Cardiac muscle cell (in vitro differentiated cells and primary cell): ENCODE measurements around the gene UGT1A8. TPM values are rescaled to one million over a fixed set of nuclear protein-coding genes. Genes with fewer than 3 reads are reported as not detected.
"Not testable (repeated sequence)": the region's sequence is repeated elsewhere in the genome, so short reads cannot be mapped to it uniquely, and the experiment has no call there.

ENCODE experiments used
- DNase-seq, 2 donors: peaks; one replicate each; pipeline versions ENCODE4 v3.0.0 to v3.0.0-alpha.2; 2010 to 2017; ENCODE audit warnings: low read depth in 1 of 2, low spot score in 1 of 2
- H3K27ac ChIP-seq: fragments of 200-600 bp; sonication (generic); 2 replicates; pipeline ENCODE4 v1.5.1; 2016
- H3K27me3 ChIP-seq: fragments of 200-600 bp; sonication (generic); 2 replicates; pipeline ENCODE4 v1.6.0; 2016; ENCODE audit warnings: control low read depth
- H3K36me3 ChIP-seq: fragments of 200-600 bp; sonication (generic); 2 replicates; pipeline ENCODE4 v1.5.1; 2016; ENCODE audit warnings: control low read depth
- H3K4me1 ChIP-seq: fragments of 200-600 bp; sonication (generic); 2 replicates; pipeline ENCODE4 v1.8.1; 2017; ENCODE audit warnings: low read depth, mild to moderate bottlenecking, mixed run types
- H3K4me3 ChIP-seq: fragments of 200-600 bp; sonication (generic); 2 replicates; pipeline ENCODE4 v1.5.1; 2016; ENCODE audit warnings: mild to moderate bottlenecking
- H3K9me3 ChIP-seq: fragments of 200-600 bp; sonication (generic); 2 replicates; pipeline ENCODE4 v1.5.1; 2017; ENCODE audit warnings: low read depth, mild to moderate bottlenecking, control low read depth
- polyA plus RNA-seq: library from polyadenylated mRNA; unstranded; fragments of >200 nt; fragmentation: Nextera tagmentation; extraction: Ambion mirVana; gene quantifications from 2 replicates; pipeline ENCODE4 v1.2.1, GENCODE V29; 2016
- total RNA-seq: library from RNA; depleted of rRNA; stranded (reverse); fragments of >200 nt; gene quantifications from 2 replicates; pipeline ENCODE4 v1.2.3, GENCODE V29; 2016
- TF ChIP-seq, protein P1 (sequence below): IDR thresholded peaks from 2 replicates; pipeline ENCODE4 v1.5.1; 2012; ENCODE audit warnings: low read depth, mild to moderate bottlenecking, low read length

The UGT1A8 gene
- total and polyA plus RNA-seq, 2 experiments from 2014 or later, result not detected

DNA sequence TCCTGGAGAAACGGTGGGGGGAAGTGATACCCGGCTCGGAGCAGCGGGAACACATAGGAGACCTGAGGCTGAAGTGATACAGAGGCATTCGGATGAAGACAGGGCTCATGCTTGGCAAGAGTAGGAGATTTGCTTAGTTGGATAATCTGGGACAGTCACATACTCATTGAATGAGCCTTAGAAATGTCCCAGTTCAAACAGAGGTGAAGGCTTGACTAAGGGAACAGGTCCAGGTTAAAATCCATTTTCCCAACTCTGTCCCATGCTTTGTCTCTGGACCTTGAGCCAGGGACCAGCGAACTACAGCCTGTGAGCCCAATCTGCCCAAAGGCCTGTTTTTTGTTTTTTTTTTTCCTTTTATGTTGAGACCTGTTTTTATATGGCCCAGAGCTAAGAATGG is 76.5 kb downstream of the UGT1A8 start:
- H3K36me3 ChIP-seq, result no peaks in the 10 kb centered on the region
- H3K27ac ChIP-seq, result no peak overlapping the region
- TF ChIP-seq, protein P1, sequence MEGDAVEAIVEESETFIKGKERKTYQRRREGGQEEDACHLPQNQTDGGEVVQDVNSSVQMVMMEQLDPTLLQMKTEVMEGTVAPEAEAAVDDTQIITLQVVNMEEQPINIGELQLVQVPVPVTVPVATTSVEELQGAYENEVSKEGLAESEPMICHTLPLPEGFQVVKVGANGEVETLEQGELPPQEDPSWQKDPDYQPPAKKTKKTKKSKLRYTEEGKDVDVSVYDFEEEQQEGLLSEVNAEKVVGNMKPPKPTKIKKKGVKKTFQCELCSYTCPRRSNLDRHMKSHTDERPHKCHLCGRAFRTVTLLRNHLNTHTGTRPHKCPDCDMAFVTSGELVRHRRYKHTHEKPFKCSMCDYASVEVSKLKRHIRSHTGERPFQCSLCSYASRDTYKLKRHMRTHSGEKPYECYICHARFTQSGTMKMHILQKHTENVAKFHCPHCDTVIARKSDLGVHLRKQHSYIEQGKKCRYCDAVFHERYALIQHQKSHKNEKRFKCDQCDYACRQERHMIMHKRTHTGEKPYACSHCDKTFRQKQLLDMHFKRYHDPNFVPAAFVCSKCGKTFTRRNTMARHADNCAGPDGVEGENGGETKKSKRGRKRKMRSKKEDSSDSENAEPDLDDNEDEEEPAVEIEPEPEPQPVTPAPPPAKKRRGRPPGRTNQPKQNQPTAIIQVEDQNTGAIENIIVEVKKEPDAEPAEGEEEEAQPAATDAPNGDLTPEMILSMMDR, result no peak

DNA sequence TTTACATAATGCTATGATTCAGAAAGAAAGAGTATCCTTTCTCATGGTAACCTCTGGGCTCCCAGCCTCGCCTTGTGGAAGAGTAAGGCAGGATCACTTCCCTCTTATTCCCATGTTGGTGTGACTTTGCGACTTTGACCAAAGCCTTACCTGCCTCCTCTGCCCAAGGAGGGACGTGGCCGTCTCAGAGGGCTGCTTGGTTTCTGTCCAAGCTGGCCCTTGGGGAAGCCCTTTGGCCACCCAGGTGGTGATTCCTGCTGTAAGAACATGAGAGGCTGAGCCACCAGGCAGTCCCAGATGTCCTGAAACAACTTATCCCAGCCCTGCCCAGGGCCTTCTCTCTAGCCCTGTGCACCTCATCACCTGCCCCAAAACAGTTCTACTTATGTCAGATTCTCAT is 81.3 kb downstream of the UGT1A8 start:
- H3K36me3 ChIP-seq, result no peaks in the 10 kb centered on the region
- H3K4me1 ChIP-seq, result peaks cover 3% of the 10 kb centered on the region
- no peak overlapping the region for H3K27ac ChIP-seq
- TF ChIP-seq, protein P1, result no peak
- no peak for DNase-seq
- no peaks in the 10 kb centered on the region for H3K27me3 ChIP-seq
- H3K4me3 ChIP-seq, result no peak overlapping the region
- no peaks in the 10 kb centered on the region for H3K9me3 ChIP-seq

More for the DNA sequence above, 76.5 kb downstream of the UGT1A8 start:
- Histone ChIP-seq H3K4me3 (no peak overlapping the region), H3K27me3 (no peaks in the 10 kb centered on the region), H3K4me1 (no peaks in the 10 kb centered on the region), H3K9me3 (no peaks in the 10 kb centered on the region)
- DNase-seq, result no peak

DNA sequence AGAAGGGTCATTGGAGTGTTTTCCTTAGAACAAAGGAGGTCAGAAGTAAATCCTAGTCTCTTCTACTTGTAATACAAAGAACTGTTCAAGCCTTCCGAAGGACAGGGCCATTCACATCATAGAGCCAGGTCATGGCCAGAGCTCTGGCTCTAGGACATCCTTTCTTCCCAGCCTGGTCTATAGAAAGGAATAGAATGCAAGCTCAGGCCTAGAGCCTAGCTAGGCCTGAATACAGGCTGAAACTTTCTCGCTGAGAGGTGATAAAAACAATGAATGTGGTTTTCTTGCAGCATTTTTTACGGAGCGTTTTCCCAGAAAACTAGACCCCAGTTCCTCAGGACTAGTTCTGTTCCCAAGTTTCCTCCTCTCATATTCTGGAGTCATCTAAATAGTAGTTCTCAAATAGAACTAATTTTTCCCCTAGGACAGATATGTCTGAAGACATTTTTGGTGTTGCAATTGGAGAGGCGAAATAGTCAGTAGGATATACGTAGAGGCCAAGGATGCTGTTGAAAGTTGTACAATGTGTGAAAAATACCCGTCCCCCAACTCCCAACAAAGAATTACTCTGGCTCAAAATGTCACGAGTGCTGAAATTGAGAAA is 82.1 kb downstream of the UGT1A8 start:
- TF ChIP-seq, protein P1, result no peak
- Histone ChIP-seq H3K4me3 (no peak overlapping the region), H3K9me3 (no peaks in the 10 kb centered on the region), H3K27ac (no peak overlapping the region), H3K4me1 (peaks cover 3% of the 10 kb centered on the region), H3K36me3 (no peaks in the 10 kb centered on the region), H3K27me3 (no peaks in the 10 kb centered on the region)
- peak in 1 of 2 donors; percentile 92 for DNase-seq

DNA sequence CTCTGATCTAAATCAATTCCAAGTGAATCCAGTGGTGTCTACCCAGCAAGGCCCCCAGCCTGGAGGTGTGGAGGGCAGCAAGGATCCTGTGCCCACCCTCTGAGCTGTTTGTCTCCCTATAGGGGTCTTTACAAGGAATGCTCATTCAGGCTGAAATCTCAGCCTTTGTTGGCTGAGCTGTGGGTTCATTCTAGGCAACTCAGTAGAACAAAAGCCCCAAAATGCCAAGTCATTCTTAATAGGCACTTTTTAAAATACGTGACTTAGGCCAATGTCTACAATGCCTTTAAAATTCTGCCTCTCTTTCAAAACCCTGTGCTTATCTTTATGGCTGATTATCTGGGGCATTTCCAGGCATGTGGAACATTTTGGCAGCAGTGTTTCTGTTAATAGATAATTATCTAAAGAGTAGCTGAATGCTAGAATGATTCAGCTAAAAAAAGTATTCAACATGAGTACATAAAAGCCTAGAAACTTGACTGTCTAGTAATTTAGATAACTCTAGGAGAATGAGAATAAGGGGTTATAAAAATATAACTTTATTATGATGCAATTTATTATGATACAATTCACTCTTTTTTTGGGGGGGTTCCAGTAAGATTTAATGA is 82.7 kb downstream of the UGT1A8 start:
- no peaks in the 10 kb centered on the region for H3K36me3 ChIP-seq
- TF ChIP-seq, protein P1, result no peak
- peaks cover 3% of the 10 kb centered on the region for H3K4me1 ChIP-seq
- H3K4me3 ChIP-seq, result no peak overlapping the region
- DNase-seq, result peak in 1 of 2 donors; percentile 97
- H3K9me3 ChIP-seq, result no peaks in the 10 kb centered on the region
- no peak overlapping the region for H3K27ac ChIP-seq
- no peaks in the 10 kb centered on the region for H3K27me3 ChIP-seq

DNA sequence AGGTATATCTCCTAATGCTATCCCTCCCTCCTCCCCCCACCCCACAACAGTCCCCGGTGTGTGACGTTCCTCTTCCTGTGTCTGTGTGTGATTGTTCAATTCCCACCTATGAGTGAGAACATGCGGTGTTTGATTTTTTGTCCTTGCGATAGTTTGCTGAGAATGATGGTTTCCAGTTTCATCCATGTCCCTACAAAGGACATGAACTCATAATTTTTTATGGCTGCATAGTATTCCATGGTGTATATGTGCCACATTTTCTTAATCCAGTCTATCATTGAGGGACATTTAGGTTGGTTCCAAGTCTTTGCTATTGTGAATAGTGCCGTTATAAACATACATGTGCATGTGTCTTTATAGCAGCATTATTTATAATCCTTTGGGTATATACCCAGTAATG is 83.4 kb downstream of the UGT1A8 start:
- not testable (repeated sequence) for H3K27ac ChIP-seq, H3K9me3 ChIP-seq, H3K4me1 ChIP-seq, H3K36me3 ChIP-seq, H3K27me3 ChIP-seq, DNase-seq, H3K4me3 ChIP-seq

DNA sequence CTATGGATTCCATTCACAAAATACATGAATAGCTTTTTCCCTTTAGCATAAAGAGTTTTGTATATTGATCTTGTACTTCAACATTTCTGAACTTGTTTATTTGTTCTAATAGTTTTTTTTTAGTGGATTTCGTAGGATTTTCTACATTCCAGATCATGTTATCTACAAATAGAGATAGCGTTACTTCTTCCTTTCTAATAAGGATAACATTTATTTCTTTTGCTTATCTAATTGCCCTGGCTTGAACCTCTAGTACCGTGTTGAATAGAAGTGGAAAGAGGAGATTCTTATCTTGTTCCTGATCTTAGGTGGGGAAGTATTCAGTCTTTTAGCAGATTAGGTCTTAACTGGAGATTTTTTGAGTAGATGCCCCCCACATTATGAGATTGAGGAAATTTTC is 84.8 kb downstream of the UGT1A8 start:
- Histone ChIP-seq H3K27me3 (peaks cover 8% of the 10 kb centered on the region), H3K36me3 (no peaks in the 10 kb centered on the region), H3K4me1 (peaks cover 3% of the 10 kb centered on the region), H3K4me3 (no peak overlapping the region), H3K9me3 (no peaks in the 10 kb centered on the region), H3K27ac (no peak overlapping the region)
- TF ChIP-seq, protein P1, result no peak
- no peak for DNase-seq
